NAMALWA (cell line): ENCODE data around the gene ZNF222.

Source experiments
- DNase-seq: peaks from one replicate; pipeline ENCODE4 v3.0.0-alpha.2; 2015; ENCODE audit warnings: low spot score

Gene ZNF222

DNA sequence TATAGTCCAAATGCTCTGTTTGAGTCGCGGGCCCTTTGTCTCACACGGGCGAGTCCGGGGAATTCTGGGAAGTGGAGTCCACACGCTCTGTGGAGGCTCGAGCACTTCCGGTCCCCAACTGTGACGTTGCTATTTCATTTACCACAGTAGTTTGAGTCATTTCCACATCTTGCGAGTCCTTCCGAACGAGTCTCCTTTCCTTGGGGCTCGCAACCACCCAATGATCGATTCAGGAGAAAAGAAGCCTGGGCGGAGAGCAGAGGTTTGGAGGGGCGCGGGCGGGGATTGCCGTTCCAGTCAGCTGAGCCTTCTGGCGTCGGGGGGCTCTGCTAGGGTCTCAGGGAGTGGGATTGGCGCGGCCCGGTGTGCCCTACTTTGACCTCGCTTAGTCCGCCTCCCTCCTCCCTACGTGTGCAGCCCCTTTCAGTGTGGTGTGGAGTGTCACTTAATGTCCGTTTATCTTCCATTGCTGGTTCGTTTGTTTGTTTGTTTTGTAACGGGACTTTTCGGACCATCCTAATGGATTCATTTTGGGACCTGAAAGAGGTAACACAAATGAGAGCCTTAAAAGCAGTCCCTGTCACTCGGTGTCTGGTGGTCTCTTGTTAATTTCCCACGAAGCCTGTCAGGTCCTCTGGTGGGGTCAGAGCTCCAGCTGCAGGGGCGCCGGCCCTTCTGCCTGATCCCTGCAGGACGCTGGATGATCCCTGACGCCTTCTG lies at the start of gene ZNF222:
Gene ZNF222 (plus strand): TSS at position 163 of the 720 bp plus-strand sequence. CDS start 58 bp downstream, at position 221.
- no peak for DNase-seq

DNA sequence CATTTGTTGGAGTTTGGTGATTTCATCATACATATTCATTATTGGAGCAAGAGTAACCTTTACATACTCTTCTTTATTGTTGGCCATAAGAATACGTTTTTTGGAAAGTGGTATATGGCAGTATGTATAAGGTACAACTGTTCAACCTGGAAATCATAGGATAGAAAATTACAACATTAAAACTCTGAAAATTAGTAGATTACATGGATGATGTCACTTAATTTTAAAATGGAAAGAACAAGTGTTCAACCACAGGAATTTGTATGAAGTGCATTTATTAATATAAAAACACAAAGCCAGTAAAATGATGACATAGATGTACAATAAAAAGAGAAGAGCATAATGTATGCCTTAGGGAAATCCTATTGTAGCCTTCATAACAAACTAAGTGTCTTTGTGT lies 48.4 kb upstream of the ZNF222 start:
- DNase-seq, result no peak

DNA sequence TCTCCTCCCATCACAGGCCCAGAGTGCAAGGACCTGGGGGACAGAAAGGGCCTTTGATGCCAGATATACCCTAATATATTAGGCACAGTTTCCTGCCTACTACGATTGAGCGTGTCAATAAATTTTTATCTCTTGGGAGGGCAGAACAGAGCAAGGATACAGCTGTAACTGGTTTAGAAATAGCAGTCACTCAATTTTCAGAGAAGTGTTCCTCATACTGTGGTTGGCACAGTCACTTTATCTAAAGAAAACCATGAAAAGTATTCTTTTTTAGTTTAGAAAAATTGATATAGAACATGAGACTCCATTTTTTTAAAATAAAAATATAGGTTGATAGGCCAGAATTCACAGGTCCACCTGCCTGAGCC lies 41.7 kb upstream of the ZNF222 start:
- no peak for DNase-seq

DNA sequence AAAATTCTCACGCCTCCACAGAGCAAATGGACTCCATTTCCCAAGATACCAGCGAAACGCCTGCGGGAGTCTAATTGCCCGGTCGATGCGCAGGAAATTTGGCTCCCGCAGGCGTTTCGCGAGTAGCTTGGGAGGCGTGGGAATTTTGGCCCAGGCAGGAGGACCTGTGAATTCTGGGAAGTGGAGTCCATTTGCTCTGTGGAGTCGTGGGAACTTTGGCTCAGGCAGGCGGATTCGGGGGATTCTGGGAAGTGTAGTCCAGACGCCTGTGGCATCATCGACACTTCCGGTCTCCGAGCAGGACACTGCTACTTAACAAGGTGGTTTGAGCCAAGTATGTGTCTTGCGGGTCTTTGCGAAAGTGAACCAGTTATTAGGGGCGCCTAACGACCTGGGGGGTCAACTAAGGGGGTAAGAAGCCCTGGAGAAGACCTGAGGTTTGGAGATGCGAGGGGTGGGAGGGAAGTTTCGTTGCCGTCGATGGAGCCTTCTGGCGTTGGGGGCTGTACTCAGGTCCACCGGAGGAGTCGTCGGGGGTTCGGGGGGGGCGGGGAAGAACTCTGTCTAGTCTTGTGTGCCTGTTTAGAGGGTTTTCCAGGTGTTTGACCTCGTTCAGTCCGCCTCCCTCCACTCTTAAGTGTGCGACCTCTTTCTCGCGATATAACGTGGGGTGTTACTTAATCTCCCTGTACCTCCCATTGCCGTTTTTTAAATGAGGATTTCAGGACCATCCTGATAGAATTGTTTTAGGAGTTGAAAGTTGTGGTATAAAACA lies 41.1 kb upstream of the ZNF222 start, which contains the start of gene ZNF155:
Gene ZNF155 (plus strand): TSS at position 277 of the 775 bp plus-strand sequence. CDS start 4,356 bp downstream, outside the sequence.
- DNase-seq, result no peak

DNA sequence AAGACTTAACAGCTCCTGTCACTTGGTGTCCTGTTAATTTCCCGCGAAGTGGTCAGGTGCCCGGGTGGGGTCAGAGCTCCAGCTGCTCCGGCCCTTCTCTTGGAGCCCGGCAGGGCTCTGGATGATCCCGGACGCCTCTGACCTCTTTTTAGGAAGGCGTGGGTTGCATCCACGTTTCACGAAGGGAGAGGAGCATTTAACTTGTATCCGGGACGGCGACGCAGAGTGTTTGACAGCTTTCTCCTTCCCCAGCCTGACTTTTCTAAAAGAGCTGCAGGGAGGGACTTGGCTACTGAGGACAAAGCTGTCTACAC lies 40.5 kb upstream of the ZNF222 start:
- DNase-seq, result no peak

DNA sequence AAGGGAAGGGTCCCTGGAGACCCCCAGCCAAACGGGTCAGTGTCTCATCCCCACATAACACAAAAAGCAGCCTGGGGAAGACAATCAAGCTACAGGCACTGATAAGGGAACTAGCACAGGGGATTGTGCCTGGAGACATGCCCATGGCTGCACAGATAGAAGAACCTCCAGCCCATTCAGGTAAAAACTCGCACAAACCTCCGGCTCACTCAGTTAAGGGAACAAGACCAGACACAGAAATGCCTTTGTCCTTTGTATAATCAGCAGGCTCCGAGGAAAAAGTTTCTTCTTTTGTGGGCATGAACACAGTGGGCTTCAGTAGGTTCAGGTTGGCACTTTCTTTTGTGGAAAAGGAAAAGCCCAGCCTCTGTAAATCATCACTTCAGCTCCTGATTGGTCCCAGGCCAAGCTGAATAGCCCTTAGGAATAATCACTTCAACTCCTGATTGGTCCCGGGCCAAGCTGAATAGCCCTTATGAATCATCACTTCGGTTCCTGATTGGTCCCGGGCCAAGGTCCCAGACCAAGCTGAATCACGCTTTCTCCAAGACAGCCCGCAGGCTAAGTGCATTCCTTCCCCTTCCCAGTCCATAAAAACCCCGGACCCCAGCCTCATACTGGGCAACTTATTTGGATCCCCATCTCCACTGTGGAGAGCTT lies 27.4 kb upstream of the ZNF222 start:
- DNase-seq, result no peak

DNA sequence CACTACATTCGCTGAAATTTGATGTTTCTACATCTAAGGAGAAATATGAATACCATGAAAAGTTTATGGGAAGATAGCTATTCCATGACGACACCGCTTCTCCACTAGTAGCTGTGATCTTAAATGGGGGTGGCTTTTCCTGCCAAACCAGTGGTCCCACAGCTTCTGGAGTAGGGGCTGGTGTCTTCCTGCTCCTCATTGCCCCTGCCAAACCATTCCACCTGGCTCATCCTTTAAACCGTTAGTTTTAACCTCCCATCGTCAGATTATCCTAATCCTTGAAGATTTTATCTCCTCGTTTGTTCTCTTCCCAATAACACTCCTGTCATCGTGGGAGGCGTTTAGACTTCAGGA lies 23.0 kb upstream of the ZNF222 start:
- DNase-seq, result no peak

DNA sequence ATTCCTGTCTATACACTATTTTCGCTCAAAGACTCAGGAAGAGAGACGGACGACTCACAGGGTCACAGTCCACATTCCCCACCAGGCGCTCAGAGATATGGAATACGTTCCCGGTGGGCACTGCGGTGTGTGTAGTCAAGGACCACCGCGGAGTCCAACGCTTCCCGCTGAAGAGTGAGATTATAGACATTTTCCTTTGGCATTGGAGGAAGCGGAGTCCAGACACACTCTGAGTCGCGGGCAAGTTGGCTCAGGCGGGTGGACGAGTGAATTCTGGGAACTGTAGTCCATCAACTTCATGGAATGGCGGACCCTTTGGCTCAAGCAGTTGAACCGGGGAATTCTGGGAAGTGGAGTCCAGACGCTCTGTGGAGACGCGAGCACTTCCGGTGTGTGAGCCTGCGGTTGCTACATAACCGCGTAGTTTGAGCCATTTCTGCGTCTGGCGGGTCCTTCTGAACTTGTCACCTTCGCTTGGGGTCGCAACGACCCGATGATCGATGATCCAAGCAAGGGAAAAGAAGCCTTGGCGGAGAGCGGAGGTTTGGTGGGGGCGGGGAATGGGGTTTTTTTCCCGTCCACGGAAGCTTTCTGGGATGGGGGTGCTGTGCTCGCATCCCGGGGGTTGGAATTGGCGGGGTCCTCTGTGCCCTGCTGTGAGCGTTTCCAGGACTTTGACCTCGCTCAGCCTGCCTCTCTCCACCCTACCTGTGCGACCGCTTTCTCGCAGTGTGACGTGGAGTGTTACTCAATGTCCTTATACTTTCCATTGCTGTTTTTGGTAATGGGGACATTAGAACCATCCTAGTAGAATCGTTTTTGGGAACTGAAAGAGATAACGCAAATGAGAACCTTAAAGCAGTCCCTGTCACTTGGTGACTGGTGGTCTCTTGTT lies 22.4 kb upstream of the ZNF222 start, which contains the start of gene ZNF230:
Gene ZNF230 (plus strand): TSS at position 392 of the 895 bp plus-strand sequence. CDS start 4,122 bp downstream, outside the sequence.
- peak; percentile 95 for DNase-seq

DNA sequence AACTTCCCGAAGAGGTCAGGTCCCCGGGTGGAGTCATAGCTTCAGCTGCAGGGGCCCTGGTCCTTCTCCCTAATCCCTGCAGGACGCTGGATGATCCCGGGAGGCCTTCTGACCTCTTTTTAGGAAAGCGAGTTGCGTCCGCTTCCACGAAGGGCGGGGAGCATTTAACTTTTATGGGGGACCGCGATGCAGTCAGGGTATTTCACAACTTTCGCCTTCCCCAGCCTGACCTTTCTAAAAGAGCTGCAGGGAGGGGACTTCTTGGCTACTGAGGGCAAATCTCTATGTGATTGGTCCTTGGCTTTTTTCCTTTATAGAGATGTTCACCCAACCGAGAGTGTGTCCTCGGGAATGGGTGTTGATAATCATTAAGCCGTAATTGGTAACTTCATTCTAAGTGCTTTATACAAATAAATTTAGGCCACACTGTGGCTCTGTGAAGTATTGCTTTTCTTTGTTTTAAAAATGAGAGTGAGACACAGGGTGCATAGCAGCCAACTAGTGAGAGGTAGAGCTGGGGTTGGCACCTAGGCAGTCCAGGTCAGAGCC lies 21.6 kb upstream of the ZNF222 start:
- DNase-seq, result peak; percentile 48

DNA sequence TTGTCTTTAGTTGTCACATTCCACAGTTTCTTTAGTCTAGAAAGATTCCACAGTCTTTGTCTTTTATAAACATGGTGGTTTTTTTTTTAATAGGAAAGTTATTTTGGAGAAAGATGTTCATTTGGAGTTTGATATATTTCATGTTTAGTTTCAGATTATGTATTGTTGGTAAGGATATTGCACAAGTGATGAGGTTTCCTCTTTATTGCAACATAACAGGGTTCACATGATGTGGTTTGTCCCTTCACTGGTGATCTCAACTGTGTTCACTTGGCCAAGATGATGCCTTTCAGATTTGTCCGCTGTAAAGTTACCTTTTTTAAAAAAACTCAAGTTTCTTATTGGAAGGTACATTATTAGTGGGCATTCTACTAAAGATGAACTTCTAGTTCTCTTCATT lies 19.2 kb upstream of the ZNF222 start:
- no peak for DNase-seq

DNA sequence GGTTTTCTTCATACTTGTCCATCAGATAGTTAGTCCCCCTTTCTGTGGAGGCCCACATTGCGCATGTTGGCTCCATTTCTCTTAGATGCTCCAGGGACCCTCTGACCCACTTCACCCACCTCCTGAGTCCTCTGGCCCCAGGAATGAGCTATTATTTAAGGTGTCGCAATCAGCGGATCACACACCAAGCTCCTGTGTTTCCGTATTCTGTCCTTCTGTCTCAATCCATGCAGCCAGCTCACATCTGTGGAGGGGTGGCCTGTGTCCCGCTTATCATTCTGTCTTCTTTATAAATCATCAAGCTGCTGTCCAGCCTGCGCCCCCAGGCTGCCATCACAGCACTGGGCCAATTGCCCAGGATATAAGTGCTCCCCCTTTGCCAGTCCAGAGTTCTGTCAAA lies 17.7 kb upstream of the ZNF222 start:
- no peak for DNase-seq

DNA sequence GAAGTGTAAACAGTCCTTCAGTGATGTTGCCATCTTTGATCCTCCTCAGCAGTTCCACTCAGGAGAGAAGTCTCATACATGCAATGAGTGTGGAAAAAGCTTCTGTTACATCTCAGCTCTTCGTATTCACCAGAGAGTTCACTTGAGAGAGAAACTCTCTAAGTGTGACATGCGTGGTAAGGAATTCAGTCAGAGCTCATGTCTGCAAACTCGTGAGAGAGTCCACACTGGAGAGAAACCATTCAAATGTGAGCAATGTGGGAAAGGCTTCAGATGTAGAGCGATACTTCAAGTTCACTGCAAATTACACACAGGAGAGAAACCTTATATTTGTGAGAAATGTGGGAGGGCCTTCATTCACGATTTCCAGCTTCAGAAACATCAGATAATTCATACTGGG lies 14.7 kb upstream of the ZNF222 start:
- no peak for DNase-seq

DNA sequence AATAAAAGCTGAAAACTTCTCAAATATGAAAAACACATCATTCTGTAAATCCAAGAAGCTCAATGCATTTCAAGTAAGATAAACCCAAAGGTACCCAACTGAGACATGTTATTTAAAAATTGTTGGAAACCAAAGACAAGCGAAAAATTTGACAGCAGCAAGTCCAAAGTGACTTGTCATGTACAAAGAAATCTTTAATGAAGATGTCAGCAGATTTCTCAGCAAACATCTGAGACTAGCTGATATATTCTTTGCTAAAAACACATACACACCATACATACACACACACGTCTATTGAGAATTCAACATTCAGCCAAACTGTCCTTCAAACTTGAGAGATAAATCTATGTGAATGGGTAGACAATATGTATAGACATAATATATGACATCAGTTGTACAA lies 5.7 kb upstream of the ZNF222 start:
- DNase-seq, result no peak

DNA sequence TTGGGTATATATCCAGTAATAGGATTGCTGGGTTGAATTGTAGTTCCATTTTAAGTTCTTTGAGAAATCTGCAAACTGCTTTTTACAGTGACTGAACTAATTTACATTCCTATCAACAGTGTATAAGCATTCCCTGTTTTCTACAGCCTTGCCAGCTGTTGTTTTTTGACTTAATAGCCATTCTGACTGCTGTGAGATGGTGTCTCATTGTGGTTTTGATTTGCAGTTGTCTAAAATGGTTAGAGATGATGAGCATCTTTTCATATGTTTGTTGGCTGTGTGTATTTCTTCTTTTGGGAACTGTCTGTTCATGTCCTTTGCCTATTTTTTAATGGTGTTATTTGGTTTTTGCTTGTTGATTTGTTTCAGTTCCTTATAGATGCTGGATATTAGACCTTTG lies 4.0 kb upstream of the ZNF222 start:
- no peak for DNase-seq

DNA sequence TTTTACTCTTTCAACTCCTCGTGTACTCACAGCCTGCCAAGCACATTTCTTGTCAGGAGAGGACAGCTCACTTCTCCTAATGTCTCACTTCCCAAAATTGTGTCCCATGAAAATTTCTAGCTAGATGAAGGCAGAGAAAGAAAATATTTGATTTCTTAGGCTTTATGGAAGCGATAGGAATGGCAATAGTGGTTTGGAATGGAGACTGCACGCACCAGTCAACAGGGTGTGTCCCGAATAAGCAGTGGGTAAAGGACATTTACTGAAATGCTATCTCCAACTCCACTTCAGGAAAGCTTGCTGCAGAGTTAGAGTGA lies 321 bp upstream of the ZNF222 start:
- DNase-seq, result no peak

DNA sequence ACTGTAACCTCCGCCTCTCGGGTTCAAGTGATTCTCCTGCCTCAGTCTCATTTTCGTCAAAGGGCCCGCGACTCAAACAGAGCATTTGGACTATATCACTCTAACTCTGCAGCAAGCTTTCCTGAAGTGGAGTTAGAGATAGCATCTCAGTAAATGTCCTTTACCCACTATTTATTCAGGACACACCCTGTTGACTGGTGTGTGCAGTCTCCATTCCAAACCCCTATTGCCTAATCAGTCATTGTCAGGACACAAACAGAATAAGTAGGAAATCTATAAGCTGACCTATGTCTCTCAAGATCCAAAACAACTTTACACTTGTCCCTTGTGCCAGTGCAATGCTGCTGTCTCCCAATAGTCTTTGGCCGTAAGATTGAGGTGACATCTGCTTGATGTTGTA lies 1.4 kb downstream of the ZNF222 start:
- no peak for DNase-seq

DNA sequence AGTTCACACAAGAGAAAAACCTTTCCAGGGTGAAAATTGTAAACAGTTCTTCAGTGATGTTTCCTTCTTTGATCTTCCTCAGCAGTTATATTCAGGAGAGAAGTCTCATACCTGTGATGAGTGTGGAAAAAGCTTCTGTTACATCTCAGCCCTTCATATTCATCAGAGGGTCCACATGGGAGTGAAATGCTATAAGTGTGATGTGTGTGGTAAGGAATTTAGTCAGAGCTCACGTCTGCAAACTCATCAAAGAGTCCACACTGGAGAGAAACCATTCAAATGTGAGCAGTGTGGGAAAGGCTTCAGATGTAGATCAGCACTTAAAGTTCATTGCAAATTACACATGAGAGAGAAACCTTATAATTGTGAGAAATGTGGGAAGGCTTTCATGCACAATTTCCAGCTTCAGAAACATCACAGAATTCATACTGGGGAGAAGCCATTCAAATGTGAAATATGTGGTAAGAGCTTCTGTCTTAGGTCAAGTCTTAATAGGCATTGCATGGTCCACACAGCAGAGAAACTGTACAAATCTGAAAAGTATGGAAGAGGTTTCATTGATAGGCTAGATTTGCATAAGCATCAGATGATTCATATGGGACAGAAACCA lies 6.9 kb downstream of the ZNF222 start:
- DNase-seq, result no peak

DNA sequence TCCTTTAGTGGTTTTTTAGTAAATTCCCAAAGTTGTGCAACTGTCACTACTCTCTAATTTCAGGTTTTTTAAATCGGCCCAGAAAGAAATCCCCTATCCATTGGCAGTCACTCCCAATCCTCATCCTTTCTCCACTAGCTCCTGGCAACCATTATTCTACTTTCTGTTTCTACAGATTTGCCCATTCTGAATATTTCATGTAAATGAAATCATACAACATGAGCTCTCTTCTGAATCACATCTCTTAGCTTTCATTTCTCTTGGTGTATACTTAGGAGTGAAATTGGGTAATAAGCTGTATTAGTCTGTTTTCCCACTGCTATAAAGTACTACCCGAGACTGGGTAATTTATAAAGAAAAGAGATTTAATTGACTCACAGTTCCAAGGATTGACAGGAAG lies 17.0 kb downstream of the ZNF222 start:
- DNase-seq, result no peak

DNA sequence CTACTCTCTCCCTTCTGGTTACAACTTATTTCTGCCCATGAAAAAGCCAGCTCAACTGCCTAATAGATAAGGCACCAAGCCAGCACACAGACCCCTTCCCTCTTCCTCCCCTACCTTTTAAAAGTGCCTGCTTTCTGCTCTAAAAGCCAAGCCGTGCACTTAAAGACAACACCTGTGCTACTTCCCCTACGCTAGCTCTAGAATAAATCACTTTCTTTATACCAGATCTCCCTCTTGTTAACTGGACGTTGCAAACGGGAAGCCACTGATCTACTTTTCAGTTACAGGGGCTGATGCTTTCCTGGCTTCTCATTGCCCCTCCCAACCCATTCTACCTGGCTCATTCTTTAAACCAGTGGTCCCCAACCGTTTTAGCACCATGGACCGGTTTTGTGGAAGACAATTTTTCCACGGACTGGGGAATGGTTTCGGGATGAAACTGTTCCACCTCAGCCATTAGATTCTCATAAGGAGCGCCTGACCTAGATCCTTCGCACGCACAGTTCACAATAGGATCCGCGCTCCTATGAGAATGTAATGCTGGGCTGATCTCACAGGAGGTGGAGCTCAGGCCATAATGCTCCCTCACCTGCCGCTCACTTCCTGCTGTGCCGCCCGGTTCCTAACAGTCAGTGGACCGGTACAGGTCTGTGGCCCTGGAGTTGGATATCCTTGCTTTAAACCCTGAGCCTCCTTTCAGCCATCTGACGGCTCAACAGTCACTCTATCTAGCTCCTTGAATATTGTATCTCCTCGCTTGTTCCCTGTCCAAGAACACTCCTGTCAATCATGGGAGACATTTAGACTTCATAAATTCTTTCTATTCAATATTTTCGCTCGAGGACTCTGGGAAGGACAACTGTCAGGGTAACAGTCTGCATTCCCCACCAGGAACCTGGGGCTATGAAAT lies 25.8 kb downstream of the ZNF222 start:
- no peak for DNase-seq

DNA sequence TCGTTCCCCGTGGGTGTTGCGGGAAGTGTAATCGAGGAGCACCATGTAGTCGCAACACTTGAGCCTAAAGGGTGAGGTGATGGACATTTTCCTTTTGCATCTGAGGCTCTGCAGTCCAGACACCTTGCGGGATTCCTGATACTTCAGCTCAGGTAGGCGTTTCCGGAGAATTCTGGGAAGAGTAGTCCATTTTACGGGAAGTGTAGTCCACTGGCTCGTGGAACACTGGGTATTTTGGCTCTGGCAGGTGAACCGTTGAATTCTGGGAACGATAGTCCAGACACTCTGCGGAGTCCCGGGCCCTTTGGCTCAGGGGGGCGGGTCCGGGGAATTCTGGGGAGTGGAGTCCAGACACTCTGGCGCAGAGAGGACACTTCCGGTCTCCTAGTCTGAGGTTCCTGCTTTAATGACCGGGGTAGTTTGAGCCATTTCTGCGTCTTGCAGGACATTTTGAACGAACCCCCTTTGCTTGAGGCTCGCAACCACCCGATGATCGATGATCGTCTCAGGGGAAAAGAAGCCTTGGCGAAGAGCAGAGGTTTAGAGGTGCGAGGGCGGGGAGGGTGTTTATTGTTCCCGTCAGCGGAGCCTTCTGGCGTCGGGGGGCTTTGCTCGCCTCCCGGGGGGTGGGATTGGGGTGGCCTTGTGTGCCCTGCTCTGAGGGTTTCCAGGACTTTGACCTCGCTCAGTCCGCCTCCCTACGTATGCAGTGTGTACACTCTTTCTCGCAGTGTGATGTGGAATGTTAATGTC lies 26.6 kb downstream of the ZNF222 start, which contains the start of gene ZNF223:
Gene ZNF223 (plus strand): TSS at position 387 of the 753 bp plus-strand sequence. CDS start 3,141 bp downstream, outside the sequence.
- DNase-seq, result no peak
